ENCODE data around the gene SGPL1.

SGPL1 gene

DNA sequence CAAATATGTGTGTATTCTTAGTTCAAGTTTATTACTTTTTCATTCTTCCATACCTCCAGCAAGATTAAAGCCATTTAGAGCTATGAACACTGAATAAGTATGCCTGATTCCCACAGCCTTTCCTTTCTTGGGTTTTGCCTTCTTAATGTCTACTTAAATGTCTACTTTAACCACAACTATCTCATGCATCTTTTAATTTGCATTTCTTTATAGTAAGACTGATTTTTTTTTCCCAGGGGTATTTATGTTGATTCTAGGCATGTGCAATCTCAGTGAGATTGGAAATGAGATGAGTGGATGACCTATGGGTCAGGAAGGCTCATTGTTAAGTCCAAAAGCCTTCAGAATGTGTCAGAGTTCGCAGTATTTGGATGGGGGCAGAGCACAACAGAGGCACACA, 69.0 kb downstream of the SGPL1 start:
- no peak for TF ChIP-seq POLR2A (IDR thresholded peaks at IDR 0.05; ENCODE audit: low read length)
- TF ChIP-seq GATA1 (IDR thresholded peaks at IDR 0.05; ENCODE audit: low read depth, low read length) = no peak
- DNase-seq = no peak

DNA sequence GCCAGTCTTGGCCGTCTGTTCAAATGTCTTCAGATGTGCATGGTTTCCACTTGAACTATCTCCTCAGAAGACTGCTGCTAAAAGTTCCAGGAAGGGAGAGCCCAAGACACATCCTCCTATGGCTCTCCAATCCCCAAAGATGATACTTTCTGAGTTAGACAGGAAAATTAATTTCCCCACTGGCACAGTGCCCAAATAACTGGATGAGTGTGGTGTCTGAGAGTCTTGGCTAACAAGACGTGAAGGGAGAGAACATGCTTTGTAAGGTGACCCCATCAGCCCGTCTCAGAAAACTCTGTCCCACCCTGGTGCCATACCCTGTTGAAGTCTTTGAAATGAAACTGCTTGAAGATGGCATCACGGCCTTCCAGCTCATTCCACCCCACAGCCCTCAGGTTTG, 69.7 kb downstream of the SGPL1 start:
- DNase-seq = no peak
- TF ChIP-seq GATA1 (IDR thresholded peaks at IDR 0.05; ENCODE audit: low read depth, low read length) = no peak
- TF ChIP-seq POLR2A (IDR thresholded peaks at IDR 0.05; ENCODE audit: low read length) = no peak

DNA sequence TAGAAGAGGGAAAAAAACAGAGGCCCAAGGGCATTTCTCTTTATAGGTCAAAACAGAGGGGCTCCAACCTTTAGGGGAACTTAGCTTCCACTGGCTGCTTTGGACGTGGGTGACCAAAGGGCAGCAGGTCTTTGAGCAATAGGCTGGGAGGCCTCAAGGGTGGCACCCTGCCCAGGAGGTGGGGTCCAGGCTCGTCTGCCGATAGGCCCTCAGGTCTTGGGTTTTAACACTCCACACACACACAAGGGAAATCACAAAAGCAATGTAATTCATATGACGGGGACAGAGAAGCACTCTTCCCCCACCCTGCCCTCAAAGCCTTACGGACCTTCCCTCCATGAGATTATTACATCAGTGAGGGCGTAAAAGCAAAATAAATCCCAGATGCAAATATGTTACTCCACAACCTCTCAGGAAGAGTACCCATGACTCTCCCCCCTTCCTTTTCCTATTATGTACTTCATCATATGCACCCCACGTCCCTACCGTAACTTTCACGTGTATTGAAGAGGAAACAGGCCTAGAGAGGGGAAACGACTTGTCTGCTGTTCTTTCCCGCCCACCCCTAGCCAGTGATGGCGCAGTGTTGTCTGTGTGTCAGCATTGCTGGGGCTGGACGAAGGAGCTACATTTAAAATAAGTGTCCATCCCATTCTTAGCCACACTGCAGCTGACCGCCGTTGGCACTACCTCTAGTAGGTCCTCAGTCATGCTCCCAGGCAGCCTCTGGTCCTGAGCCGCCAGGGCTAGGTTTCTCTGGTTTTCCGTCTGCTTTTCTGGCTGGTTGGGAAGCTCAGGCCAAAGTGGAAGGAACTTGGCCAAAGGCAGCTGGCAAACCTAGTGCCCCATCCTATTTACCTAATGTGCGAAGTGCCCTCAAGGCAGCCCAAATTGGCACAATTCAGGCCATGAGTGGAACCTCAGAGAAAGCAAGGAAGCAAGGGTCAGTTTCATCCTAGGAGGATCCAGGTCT, 70.5 kb downstream of the SGPL1 start:
- DNase-seq = no peak
- TF ChIP-seq GATA1 (IDR thresholded peaks at IDR 0.05; ENCODE audit: low read depth, low read length) (no peak), POLR2A (IDR thresholded peaks at IDR 0.05; ENCODE audit: low read length) (no peak)

DNA sequence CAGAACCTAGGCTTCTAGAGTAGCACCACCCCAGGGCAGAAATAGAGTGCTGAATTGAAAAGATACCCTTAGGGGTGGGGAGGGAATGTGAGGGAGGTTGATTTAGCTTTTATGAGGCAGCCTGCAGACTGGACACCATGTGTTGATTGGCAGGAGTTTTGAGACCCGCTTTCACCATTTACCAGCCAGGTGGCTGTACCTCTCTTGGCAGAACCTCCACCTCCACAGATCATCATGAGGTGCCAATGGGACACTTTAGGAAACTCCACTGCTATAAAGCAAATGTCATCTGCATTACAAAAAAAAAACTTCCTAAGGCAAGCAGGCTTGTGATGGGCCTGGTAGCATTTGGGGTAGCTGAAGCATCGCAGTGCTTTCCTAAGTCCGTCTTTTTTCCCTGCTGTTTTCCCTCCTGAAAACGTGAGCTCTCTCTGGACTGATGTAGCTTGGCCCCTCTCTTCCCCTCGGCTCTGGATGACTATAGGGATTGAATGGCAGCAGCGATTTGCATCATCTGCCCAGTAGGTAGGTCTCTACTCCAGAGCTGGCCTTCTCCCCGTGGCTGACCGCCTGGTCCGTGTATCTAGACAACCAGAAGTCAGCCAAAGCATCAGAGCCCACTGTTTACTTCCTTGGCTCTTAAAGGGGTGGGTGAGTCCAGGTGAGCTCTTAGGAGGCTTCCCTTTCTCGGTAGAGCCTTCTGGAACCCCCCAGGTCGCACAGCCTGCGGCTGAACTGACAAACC, 71.3 kb downstream of the SGPL1 start:
- no peak for DNase-seq

DNA sequence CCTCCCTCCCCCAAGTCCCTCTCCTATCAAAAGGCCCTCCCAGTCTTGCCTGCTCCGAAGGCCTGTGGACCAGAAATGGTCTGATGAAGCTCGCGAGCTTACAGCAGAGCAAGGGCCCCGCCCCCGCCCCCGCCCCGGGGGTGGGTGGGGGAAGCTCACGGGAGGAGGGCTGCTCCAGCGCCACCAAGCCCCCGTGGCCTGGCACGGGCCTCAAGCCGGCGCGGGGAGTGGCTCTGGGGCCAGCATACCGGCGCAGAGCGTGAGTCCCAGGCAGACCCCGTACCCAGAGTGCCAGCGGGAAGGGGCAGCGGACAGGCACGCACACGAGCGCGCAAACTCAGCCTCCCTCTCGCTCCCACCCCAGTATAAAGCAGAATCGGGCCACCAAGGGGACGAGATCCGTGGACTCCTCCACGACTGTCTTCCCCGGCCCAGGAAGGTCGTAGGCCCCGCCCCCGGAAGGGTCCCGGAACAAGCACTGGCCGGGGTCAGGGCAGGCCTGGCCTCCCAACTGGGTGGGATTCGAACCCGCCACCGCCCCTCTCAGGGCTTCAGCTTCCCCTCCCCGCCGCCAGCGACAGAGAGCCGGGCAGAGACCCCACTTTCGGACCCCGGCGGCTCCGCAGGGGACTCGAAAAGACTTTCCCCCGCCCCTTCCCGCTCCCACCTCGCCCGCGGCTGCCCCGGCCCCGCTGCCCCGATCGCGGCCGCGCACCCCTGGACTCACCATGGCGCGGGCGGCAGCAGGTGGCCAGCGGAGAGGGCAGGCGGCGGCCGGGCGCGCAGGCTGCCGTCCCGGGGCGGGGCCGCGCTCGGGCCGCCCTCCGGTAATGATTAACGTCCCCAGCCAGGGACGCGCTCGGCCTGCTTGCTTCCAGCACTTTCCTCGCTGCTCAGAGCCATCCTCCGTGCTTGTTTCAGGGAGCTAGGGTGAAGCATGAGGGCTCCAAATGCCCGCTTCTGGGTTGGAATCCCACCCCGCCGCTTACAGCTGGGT, 72.4 kb downstream of the SGPL1 start, which contains the start of gene PCBD1:
TSS of gene PCBD1 (minus strand) at position 762 of the 997 bp plus-strand sequence. CDS start at position 730, 32 bp downstream.
- DNase-seq = peak; percentile 55
- TF ChIP-seq GATA1 (IDR thresholded peaks at IDR 0.05; ENCODE audit: low read depth, low read length) = no peak
- peak; percentile 34 for TF ChIP-seq POLR2A (IDR thresholded peaks at IDR 0.05; ENCODE audit: low read length)

More for the DNA sequence above, 71.3 kb downstream of the SGPL1 start:
- no peak for TF ChIP-seq GATA1 (IDR thresholded peaks at IDR 0.05; ENCODE audit: low read depth, low read length)
- TF ChIP-seq POLR2A (IDR thresholded peaks at IDR 0.05; ENCODE audit: low read length) = no peak

DNA sequence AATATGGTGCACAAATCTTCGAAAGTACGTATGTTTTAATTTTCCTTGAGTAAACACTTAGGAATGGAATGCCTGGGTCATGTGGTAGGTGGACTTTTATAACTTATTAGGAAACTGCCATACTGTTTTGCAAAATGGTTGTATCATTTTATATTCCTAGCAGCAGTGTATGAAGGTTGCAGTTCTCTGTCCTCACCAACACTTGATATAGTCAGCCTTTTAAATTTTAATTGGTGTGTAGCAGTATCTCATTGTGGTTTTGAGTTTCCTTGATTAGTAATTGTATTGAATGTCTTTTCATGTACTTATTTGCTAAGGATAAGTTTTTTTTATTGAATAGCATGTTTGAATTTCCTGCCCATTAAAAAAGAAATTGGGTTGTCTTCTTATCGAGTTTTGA, 73.5 kb downstream of the SGPL1 start:
- no peak for TF ChIP-seq GATA1 (IDR thresholded peaks at IDR 0.05; ENCODE audit: low read depth, low read length)
- TF ChIP-seq POLR2A (IDR thresholded peaks at IDR 0.05; ENCODE audit: low read length) = no peak
- no peak for DNase-seq

DNA sequence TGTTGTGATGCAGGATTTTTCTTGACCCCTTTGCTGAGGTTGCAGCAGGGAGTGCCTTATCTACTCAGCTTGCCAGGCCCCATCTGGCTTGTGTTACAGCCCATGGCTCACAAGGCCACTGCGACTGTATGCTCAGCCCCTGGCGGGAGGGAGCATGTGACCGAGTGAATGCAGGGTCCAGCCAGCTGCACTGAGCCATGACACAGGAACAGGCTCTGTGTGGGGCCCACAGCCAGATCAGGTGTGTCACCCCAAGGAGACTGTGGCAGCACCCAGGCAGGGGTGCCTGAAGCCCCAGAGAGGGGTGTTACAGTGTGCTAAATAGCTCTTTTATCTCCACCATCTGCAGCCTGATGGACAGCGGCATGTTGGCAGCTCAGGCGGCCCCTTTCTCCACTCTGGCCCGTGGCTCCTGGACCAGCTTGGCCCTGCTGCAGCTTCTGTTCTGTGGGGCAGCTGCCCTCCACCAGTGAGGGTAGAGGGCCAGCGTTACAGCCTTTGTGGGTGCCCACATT, 75.2 kb downstream of the SGPL1 start:
- no peak for DNase-seq
- TF ChIP-seq POLR2A (IDR thresholded peaks at IDR 0.05; ENCODE audit: low read length) = no peak
- TF ChIP-seq GATA1 (IDR thresholded peaks at IDR 0.05; ENCODE audit: low read depth, low read length) = no peak

DNA sequence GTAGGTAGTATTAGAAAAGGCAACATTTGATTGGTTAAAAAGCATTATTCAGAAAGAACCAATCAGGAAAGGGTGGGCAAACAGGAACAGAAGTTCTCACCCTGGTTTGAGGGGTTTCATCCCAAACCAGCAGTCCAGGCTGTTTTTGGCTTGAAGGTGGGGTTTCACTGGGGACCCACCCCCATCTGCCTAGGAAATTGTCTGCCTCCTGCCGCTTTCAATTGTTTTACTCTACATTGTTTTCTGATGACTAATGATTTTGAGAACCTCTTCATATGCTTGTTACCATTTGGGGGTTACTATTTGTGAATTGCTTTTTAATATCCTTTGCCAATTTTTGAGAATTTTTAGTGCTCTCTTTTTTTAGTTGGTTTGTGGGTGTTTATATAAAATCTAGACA, 75.9 kb downstream of the SGPL1 start:
- TF ChIP-seq POLR2A (IDR thresholded peaks at IDR 0.05; ENCODE audit: low read length) (no peak), GATA1 (IDR thresholded peaks at IDR 0.05; ENCODE audit: low read depth, low read length) (no peak)
- no peak for DNase-seq

DNA sequence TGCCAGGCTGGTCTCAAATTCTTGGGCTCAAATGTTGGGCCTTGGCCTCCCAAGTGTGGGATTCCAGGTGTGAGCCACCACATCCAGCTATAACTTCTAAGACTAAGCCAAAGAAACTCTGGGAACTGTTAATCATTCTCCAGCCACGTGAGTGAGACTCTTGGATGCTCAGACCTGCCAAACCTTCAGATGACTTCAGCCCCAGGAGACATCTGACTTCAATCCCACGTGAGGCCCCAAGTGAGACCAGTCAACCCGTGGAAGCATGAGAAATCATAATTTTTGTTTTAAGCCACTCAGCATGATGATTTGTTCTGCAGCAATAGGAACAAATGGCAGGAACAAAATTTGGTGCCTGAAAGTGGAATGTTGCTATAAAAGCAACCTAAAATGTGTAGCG, 76.9 kb downstream of the SGPL1 start:
- no peak for TF ChIP-seq POLR2A (IDR thresholded peaks at IDR 0.05; ENCODE audit: low read length)
- no peak for TF ChIP-seq GATA1 (IDR thresholded peaks at IDR 0.05; ENCODE audit: low read depth, low read length)
- no peak for DNase-seq

DNA sequence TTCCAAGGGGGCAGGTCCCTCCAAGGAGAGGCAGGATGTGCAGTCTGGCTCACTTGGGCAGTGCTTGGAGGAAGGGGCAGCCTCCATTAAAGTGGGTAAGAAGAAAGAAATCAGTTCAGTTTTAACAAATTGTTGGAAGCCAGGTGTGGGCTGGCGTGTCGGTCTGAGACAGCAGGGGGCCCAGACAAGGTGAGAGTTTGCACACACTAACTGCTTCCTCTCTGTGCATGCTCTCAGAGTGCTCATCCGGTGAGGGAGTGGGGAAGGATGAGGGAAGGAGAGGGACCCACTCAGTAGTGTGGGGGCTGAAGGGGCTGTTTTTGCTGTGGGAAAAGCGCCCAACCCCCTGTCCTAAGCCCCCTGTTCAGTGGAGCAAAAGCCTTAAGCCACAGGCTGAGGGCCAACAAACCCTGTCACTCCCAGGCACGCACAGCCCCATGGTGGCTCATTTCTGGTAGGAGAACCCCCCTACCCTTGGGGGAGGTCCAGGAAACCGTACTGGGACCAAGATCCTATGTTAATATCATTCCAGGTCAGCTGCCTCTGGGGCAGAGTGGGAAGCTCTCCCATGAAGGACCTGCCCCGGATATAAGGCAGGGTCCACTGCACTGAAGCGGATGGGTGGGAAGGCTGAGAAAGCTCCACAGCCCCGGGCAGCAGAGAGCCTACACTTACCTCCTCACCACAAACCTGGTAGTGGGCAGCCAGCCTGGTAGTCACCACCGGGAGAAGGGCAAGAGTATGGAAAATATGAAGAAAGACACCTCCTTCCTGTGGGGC, 77.7 kb downstream of the SGPL1 start:
- TF ChIP-seq GATA1 (IDR thresholded peaks at IDR 0.05; ENCODE audit: low read depth, low read length) (no peak), POLR2A (IDR thresholded peaks at IDR 0.05; ENCODE audit: low read length) (no peak)
- no peak for DNase-seq

DNA sequence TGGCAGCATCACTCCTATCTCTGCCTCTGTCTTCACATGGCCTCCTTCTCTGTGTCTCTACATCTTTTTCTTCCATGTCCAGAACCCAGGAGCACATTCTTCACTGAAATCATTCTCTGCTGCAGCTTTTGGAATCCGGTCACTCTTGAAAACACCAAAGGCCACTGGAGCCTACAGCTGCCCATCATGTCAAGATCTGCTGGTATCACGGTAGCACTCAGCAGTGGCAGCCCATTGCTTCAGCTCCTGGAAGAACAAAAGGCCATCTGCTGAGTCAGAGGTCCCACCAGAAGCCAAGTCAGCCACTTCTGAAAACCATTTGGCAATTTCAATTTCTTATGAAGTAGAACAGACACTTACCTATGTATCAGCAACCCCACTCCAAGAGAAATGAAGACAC, 78.7 kb downstream of the SGPL1 start:
- no peak for DNase-seq
- TF ChIP-seq GATA1 (IDR thresholded peaks at IDR 0.05; ENCODE audit: low read depth, low read length) = no peak
- no peak for TF ChIP-seq POLR2A (IDR thresholded peaks at IDR 0.05; ENCODE audit: low read length)

DNA sequence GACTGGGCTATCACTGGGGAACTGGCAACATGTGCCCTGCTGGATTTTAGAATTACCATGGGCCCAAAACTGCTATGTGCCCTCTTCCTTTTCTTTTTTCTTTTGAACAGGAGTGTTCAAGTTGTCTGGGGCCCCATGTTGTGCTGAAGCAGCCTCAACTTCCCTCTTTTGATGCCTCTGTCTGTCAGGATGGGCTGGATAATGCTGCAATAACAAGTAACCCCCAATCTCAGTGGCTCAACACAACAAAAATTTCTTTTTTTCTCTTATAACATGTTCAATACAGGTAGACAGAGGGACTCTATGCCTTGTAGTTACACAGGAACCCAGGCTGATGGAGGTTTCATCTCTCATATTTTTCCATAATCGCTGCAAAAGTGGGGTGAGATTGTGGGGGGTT, 80.8 kb downstream of the SGPL1 start:
- DNase-seq = no peak
- TF ChIP-seq GATA1 (IDR thresholded peaks at IDR 0.05; ENCODE audit: low read depth, low read length) (no peak), POLR2A (IDR thresholded peaks at IDR 0.05; ENCODE audit: low read length) (no peak)
